HG03095 (cell line): ENCODE data around the gene PICALM.

ENCODE experiments used
- ATAC-seq: cut with Tn5 transposase; IDR thresholded peaks from one replicate; pipeline ENCODE4 v1.9.1; 2021; ENCODE audit warnings: moderate library complexity; ENCODE audit not compliant: unreplicated experiment

Gene PICALM

GRCh38 chr11:86050196-86050709 is 18.6 kb downstream of the PICALM start:
- no peak for ATAC-seq

DNA sequence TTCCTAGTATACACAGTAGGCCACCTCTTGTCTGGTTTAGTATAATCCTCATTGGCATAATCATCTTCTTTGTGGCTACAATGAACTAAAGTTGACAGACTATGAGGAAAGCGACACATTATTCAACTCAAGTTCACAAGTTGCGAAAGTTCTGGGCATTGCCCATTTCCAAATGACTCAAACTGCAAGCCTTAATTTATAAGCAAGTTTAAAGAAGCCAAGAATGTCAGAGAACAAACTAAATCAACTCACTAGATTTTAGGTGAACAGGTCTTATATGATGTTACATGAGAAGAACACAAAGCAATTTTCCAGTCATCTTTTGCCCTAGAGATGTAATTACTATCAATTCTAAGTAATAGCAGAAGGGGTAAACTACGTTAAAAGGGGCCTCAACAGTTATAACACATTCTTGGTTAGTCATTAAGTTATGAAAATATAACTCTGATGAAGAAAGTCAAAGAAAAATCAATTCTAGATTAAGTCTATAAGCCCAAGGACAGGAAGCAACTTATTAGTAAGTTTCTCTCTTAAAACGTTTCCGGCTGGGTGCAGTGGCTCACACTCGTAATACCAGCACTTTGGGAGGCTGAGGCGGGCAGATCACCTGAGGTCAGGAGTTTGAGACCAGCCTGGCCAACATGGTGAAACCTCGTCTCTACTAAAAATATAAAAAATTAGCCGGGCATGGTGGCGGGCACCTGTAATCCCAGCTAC is 21.5 kb downstream of the PICALM start:
- no peak for ATAC-seq

DNA sequence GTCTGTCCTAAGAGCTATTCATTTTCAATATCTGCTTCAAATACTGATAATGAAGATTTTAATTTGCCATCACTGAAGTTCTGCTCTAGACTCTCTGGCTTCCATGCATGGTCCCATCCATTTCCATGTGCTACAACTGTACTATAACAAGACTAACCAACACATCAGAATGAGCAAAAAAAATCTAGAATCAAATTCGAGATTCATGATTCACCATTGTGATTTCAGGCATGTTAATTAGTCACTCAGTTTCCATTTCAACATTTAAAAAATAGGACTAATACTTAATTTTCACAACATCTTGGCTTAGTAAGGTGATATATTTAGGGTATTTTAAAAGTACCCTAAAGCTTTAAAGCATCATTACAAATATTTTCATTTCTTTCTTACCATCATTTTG is 22.8 kb downstream of the PICALM start:
- ATAC-seq = no peak

GRCh38 chr11:86043765-86044503 is 24.9 kb downstream of the PICALM start:
- ATAC-seq = no peak

DNA sequence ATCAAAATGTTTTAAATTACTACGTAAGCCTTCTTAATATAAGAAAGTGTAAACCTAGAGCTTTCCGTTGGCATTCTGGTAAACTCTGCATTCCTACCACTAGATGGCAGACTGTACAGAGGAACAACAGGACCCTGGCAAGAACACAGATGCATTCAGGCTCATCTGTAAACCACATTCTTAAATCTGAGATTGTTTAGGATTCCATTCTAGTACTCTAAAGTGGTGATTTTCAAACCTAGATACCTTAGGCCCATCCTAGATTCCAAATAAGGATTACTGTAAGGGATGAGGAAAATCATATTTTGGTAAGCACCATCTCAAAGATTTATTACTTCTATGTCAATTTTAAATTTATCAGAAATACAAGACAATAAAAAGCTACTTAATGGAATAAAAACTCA is 26.9 kb downstream of the PICALM start:
- peak; percentile 56 for ATAC-seq

GRCh38 chr11:86040919-86041850 is 27.7 kb downstream of the PICALM start:
- ATAC-seq = no peak

- ATAC-seq = no peak
These were observed 29.8 kb downstream of the PICALM start for GRCh38 chr11:86039094-86039493.

- ATAC-seq = no peak
These were observed 31.1 kb downstream of the PICALM start for GRCh38 chr11:86037743-86038142.

- ATAC-seq = no peak
These were observed 33.0 kb downstream of the PICALM start for GRCh38 chr11:86035920-86036319.

- no peak for ATAC-seq
These were observed 33.7 kb downstream of the PICALM start for GRCh38 chr11:86035164-86035563.

DNA sequence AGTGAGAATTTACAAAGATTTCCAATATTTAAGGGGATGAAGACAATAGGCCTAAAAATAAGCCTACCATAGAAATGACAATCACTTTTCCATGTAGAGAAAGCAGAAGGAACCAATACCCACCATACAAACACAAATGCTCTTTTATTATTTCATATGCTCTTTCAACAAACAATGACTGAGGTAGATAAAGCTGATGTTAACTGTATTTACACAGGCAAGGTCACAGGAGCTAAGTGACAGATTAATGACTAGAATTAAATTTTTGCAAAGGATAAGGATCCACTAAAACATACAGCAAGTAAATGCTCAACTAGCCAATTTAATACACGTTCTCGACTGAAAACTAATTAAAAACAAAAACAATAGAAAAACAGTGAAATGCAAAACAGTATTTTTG is 34.2 kb downstream of the PICALM start:
- no peak for ATAC-seq

DNA sequence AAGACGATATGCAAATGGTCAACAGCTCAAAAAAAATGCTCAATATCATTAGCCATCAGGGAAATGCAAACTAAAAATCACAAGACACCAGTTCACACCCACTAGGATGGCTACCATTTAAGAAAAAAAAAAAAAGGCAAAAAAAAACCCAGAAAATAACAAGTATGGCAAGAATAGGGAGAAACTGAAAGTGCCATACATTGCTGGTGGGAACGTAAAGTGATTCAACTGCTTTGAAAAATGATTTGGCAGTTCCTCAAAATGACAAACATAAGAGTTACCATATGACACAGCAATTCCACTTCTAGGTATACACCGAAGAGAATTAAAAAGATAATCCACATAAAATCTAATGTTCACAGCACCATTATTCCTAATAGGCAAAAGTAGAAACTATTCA is 47.5 kb downstream of the PICALM start:
- no peak for ATAC-seq

DNA sequence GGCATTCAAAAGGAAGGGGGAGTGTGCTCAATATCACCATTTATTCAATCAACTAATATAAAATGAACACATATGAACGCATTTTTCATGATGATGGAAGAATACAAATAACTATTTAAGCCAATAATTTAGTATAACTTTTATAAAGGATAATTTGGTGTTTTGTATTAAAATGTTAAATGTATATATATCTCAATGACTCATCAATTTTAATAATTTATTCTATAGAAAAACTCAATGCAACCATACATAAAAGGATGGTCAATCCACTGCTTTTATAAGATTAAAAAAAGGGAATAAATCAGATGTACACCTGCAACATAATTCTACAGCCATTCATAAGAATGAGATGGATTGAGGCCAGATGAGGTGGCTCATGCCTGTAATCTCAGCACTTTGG is 50.6 kb downstream of the PICALM start:
- no peak for ATAC-seq

- ATAC-seq = no peak
These were observed 52.4 kb downstream of the PICALM start for GRCh38 chr11:86016451-86016850.

DNA sequence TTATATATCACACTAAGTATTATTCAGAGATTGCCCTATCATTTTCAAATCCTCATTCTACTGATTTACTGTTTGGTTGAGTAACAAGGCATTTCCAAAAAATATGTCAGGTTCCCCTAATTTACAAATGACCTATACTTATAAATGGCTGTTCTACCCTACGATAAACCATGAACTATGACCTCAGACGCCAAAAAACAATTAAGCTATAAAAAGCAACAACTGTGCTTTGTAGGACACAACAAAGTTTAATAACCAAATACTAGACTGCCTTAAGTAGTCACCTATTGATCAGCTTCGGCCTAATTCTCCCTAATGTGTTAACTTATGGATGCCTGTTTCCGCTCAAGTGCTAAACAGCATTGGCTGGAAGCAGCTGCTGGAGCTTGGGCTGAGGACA is 53.2 kb downstream of the PICALM start:
- no peak for ATAC-seq

- ATAC-seq = no peak
These were observed 54.7 kb downstream of the PICALM start for GRCh38 chr11:86014221-86014620.

DNA sequence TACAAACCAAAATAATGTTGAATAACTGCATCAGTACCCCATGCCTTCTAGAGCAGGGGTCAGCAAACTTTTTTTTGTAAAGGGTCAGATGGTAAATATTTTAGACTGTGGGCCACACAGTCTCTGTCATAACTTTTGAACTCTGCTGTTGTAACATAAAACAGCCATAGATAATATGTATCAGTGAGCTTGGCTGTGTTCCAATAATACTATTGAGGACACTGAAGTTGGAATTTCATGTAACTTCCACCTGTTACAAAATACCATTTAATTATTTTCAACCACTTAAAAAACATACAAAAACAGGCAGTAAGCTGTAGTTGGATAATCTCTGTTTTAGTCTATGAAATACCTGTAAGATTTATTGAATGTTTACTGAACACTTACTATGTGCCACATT is 55.2 kb downstream of the PICALM start:
- ATAC-seq = no peak

- no peak for ATAC-seq
These were observed 57.7 kb downstream of the PICALM start for GRCh38 chr11:86011175-86011574.

GRCh38 chr11:86003654-86004053 is 65.2 kb downstream of the PICALM start:
- no peak for ATAC-seq

DNA sequence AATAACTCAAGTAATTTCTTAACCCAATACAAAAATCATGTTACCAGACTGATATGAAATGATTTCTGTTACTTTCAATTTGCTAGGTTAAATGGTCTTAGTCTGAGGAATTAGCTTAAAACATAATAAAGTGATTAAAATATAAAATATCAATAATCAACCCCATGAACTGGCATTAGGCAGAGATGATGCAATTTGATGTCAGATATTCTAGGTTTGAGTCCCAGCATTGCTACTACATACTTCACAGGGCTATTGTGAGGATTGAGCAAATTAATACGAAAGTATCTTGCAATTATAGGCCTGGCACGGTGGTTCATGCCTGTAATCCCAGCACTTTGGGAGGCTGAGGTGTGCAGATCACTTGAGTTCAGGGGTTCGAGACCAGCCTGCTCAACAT is 66.5 kb downstream of the PICALM start:
- ATAC-seq = no peak

DNA sequence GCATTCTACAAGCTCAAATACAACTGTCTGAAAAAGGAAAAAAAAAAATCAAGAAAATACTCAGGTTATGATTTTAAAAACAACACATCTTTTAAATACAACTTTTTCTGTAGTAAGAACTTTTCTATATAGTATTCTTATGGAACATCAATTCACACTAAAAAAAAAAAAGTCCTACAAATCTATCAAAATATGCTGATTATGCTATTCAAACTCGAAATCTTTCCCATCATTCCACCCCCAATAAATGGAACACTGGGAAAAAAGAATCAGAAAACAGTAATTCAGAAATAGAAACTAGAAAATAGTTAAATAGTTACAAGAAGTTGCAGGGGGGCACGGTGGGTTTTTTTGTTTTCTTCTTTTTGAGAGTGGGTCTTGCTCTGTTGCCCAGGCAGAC is 77.4 kb downstream of the PICALM start:
- ATAC-seq = no peak
